H1 (cell line): Measurements from ENCODE around the gene KLHL17. TPM values are rescaled to one million over a fixed set of nuclear protein-coding genes. Genes with fewer than 3 reads are reported as not detected.

Experiments
- CTCF ChIA-PET: fragments of 300-600 bp; sonication (Branson Sonifier 250); formaldehyde crosslinking; loops from one replicate; lab custom pipeline; 2021; ENCODE audit not compliant: partially characterized antibody; lab: Charles Lee
- POLR2A ChIA-PET: fragments of 300-600 bp; sonication (Branson Sonifier 250); formaldehyde crosslinking; loops from one replicate; lab custom pipeline; 2021; ENCODE audit warnings: inconsistent platforms; ENCODE audit not compliant: partially characterized antibody; lab: Charles Lee
- DNase-seq, 2 experiments: peaks; one replicate each; pipeline versions ENCODE4 v3.0.0 to v3.0.0-alpha.2; 2010 to 2022; ENCODE audit warnings: low spot score in 2 of 2, low read depth in 1 of 2, mixed read lengths in 1 of 2
- FAIRE-seq: peaks from 2 replicates; lab custom pipeline; 2011; peaks lifted over from hg19 to GRCh38; lab: Jason Lieb, UNC
- H2AFZ ChIP-seq: 2 replicates; pipeline ENCODE4 v1.8.1; 2012; ENCODE audit warnings: low read length, inconsistent platforms
- H2AK5ac ChIP-seq: 2 replicates; pipeline ENCODE4 v1.6.1; 2013; ENCODE audit warnings: low read depth, low read length
- H2BK120ac ChIP-seq: replicated peaks from 2 replicates; pipeline ENCODE3; 2013; ENCODE audit warnings: low read depth, low read length, inconsistent platforms
- H2BK12ac ChIP-seq: 2 replicates; pipeline ENCODE4 v1.6.1; 2013; ENCODE audit warnings: low read depth, low read length
- H2BK15ac ChIP-seq: 2 replicates; pipeline ENCODE4 v1.6.1; 2013; ENCODE audit warnings: low read length
- H2BK20ac ChIP-seq: 2 replicates; pipeline ENCODE4 v1.6.1; 2013; ENCODE audit warnings: low read length
- H2BK5ac ChIP-seq: 2 replicates; pipeline ENCODE4 v1.6.1; 2013; ENCODE audit warnings: low read depth, low read length
- H3K14ac ChIP-seq: 2 replicates; pipeline ENCODE4 v1.6.1; 2013; ENCODE audit warnings: inconsistent platforms; ENCODE audit not compliant: insufficient read length
- H3K18ac ChIP-seq: 2 replicates; pipeline ENCODE4 v1.6.1; 2013; ENCODE audit warnings: low read length; ENCODE audit errors: extremely low read depth
- H3K23ac ChIP-seq: 2 replicates; pipeline ENCODE4 v1.6.1; 2013; ENCODE audit warnings: inconsistent platforms; ENCODE audit not compliant: insufficient read length
- H3K23me2 ChIP-seq: 2 replicates; pipeline ENCODE4 v1.6.1; 2013; ENCODE audit warnings: low read depth, low read length
- H3K27ac ChIP-seq: 2 replicates; pipeline ENCODE4 v1.6.1; 2011; ENCODE audit warnings: low read depth, low read length, inconsistent platforms
- H3K27me3 ChIP-seq, 4 experiments: replicated peaks in 1 of 4; 1 replicate in 1 of 4; 2 replicates in 3 of 4; pipeline versions ENCODE4 v1.6.1 to v1.8.1; 2011 to 2013; ENCODE audit warnings: low read length in 3 of 4, mild to moderate bottlenecking in 3 of 4, inconsistent platforms in 2 of 4, mixed read lengths in 2 of 4, moderate library complexity in 1 of 4; ENCODE audit not compliant: control insufficient read depth in 3 of 4, insufficient read depth in 3 of 4; ENCODE audit errors: extremely low read depth in 1 of 4
- H3K36me3 ChIP-seq, 4 experiments: 2 replicates each; pipeline versions ENCODE4 v1.6.1 to v1.8.1; 2011 to 2013; ENCODE audit warnings: mild to moderate bottlenecking in 4 of 4, low read length in 3 of 4, moderate library complexity in 2 of 4, control low read depth in 1 of 4, inconsistent platforms in 1 of 4; ENCODE audit not compliant: insufficient read depth in 4 of 4, control insufficient read depth in 2 of 4
- H3K4ac ChIP-seq: replicated peaks from 2 replicates; pipeline ENCODE3; 2013; ENCODE audit warnings: low read length, low read depth, mixed read lengths, inconsistent platforms; ENCODE audit not compliant: insufficient read length
- H3K4me1 ChIP-seq, 4 experiments: replicated peaks in 1 of 4; 1 replicate in 1 of 4; 2 replicates in 3 of 4; pipeline versions ENCODE4 v1.6.1 to v1.8.1; 2011 to 2013; ENCODE audit warnings: low read length in 3 of 4, inconsistent platforms in 2 of 4, mixed read lengths in 1 of 4; ENCODE audit not compliant: insufficient read depth in 4 of 4, control insufficient read depth in 3 of 4
- H3K4me2 ChIP-seq, 2 experiments: 2 replicates each; pipeline versions ENCODE4 v1.6.1 to v1.8.1; 2011 to 2013; ENCODE audit warnings: low read depth in 2 of 2, low read length in 2 of 2, control low read depth in 1 of 2, inconsistent platforms in 1 of 2, mild to moderate bottlenecking in 1 of 2; ENCODE audit not compliant: insufficient read depth in 1 of 2
- H3K4me3 ChIP-seq, 4 experiments: fragments of 200-600, 300-600 bp in 1 of 4; sonication (generic), shearing (Covaris generic), sonication (Bioruptor Twin) in 1 of 4; 2 replicates each; pipeline versions ENCODE4 v1.5.1 to v1.8.1; 2011 to 2016; ENCODE audit warnings: low read length in 4 of 4, low read depth in 3 of 4, control low read depth in 2 of 4, inconsistent platforms in 2 of 4, mild to moderate bottlenecking in 2 of 4, mixed read lengths in 1 of 4, moderate library complexity in 1 of 4; ENCODE audit not compliant: insufficient read depth in 2 of 4; ENCODE audit errors: extremely low read depth in 1 of 4
- H3K56ac ChIP-seq: replicated peaks from 2 replicates; pipeline ENCODE3; 2013; ENCODE audit warnings: low read depth, mild to moderate bottlenecking, mixed read lengths, low read length, inconsistent platforms; ENCODE audit not compliant: insufficient read length
- H3K79me1 ChIP-seq: 2 replicates; pipeline ENCODE4 v1.6.1; 2013; ENCODE audit warnings: low read depth, low read length, control low read depth
- H3K79me2 ChIP-seq, 2 experiments: 2 replicates each; pipeline versions ENCODE4 v1.6.1 to v1.8.1; 2012 to 2013; ENCODE audit warnings: low read length in 2 of 2, mild to moderate bottlenecking in 2 of 2, inconsistent platforms in 1 of 2; ENCODE audit not compliant: insufficient read depth in 2 of 2, control insufficient read depth in 1 of 2
- H3K9ac ChIP-seq, 4 experiments: replicated peaks in 1 of 4; 1 replicate in 1 of 4; 2 replicates in 3 of 4; pipeline versions ENCODE4 v1.6.1 to v1.8.1; 2011 to 2013; ENCODE audit warnings: low read depth in 3 of 4, low read length in 3 of 4, control low read depth in 2 of 4, mild to moderate bottlenecking in 2 of 4, moderate library complexity in 2 of 4, inconsistent platforms in 1 of 4; ENCODE audit errors: extremely low read depth in 1 of 4
- H3K9me3 ChIP-seq, 2 experiments: 2 replicates each; pipeline versions ENCODE4 v1.6.1 to v1.8.1; 2012 to 2013; ENCODE audit warnings: mild to moderate bottlenecking in 2 of 2, moderate library complexity in 2 of 2, control low read depth in 1 of 2, inconsistent platforms in 1 of 2, low read depth in 1 of 2, low read length in 1 of 2, mixed read lengths in 1 of 2; ENCODE audit not compliant: insufficient read depth in 2 of 2
- H4K20me1 ChIP-seq, 2 experiments: replicated peaks in 1 of 2; 2 replicates each; pipeline versions ENCODE3 to v1.8.1; 2011 to 2013; ENCODE audit warnings: inconsistent platforms in 2 of 2, low read length in 2 of 2, mild to moderate bottlenecking in 1 of 2; ENCODE audit not compliant: insufficient read depth in 2 of 2, control insufficient read depth in 1 of 2
- H4K5ac ChIP-seq: 2 replicates; pipeline ENCODE4 v1.6.1; 2013; ENCODE audit warnings: low read length, low read depth, mixed read lengths, inconsistent platforms; ENCODE audit not compliant: insufficient read length
- H4K8ac ChIP-seq: 2 replicates; pipeline ENCODE4 v1.8.0; 2013; ENCODE audit warnings: mild to moderate bottlenecking, moderate library complexity, low read length, inconsistent platforms; ENCODE audit not compliant: insufficient read depth; ENCODE audit errors: extremely low read depth
- H4K91ac ChIP-seq: replicated peaks from 2 replicates; pipeline ENCODE3; 2013; ENCODE audit warnings: low read length, mixed read lengths, inconsistent platforms; ENCODE audit not compliant: insufficient read length
- ASH2L ChIP-seq: fragments of 200-600, 300-600 bp; sonication (generic); IDR thresholded peaks from one replicate; pipeline ENCODE4 v1.7.1; 2017; ENCODE audit warnings: low read length
- HDAC2 ChIP-seq, 2 experiments: fragments of 300-600 bp in 1 of 2; sonication (generic) in 1 of 2; IDR thresholded peaks; 2 replicates each; pipeline ENCODE4 v1.6.1; 2011 to 2012; ENCODE audit warnings: low read depth in 2 of 2, low read length in 2 of 2, mild to moderate bottlenecking in 2 of 2, moderate library complexity in 2 of 2, borderline replicate concordance in 1 of 2, inconsistent platforms in 1 of 2
- SUZ12 ChIP-seq: fragments of 200-600 bp; sonication (generic); IDR thresholded peaks from 2 replicates; pipeline ENCODE4 v1.6.1; 2012; ENCODE audit warnings: mild to moderate bottlenecking, inconsistent platforms, low read length, moderate library complexity, mixed read lengths
- TCF12 ChIP-seq: IDR thresholded peaks from 2 replicates; pipeline ENCODE4 v1.6.1; 2011; ENCODE audit warnings: low read depth, mild to moderate bottlenecking, low read length
- WGBS, 2 experiments: shearing (Covaris generic) in 1 of 2; methylation state at CpG; one replicate each; pipeline versions ENCODE4 v1.1.6 to v1.1.7; 2013 to 2015; ENCODE audit warnings: low lambda C conversion rate in 2 of 2, mixed read lengths in 2 of 2, inconsistent platforms in 1 of 2, low coverage in 1 of 2, missing lambda C conversion rate in 1 of 2; ENCODE audit not compliant: insufficient replicate concordance in 2 of 2, insufficient coverage in 1 of 2, insufficient read length in 1 of 2; ENCODE audit errors: extremely low coverage in 1 of 2, missing lambda C conversion rate in 1 of 2; 5-methylcytosine and 5-hydroxymethylcytosine counted together
- polyA plus RNA-seq, 7 experiments: library from polyadenylated mRNA; depleted of rRNA in 3 of 7; stranded (reverse) in 5 of 7; unstranded in 2 of 7; fragments of >200 nt in 5 of 7; fragments of 200-250 nt in 2 of 7; gene quantifications; 1 replicate in 5 of 7; 2 replicates in 1 of 7; 4 replicates in 1 of 7; pipeline versions ENCODE4 v1.2.1 to v1.2.3, GENCODE V29; 2011 to 2013; ENCODE audit warnings: missing spikeins in 2 of 7, mixed read lengths in 2 of 7
- total RNA-seq: library from RNA; stranded (reverse); fragmentation: NEBNext Ultra II Directional; extraction: Animal tissue kit (Norgen Biotek cat#: 25700); gene quantifications from 2 replicates; pipeline ENCODE4 v1.2.1, GENCODE V29; 2021
- TF ChIP-seq, protein P1 (sequence below), 3 experiments: IDR thresholded peaks; 1 replicate in 2 of 3; 2 replicates in 1 of 3; pipeline versions ENCODE4 v1.5.1 to v1.6.1; 2011; ENCODE audit warnings: low read length in 3 of 3, mild to moderate bottlenecking in 3 of 3, inconsistent platforms in 2 of 3, low read depth in 1 of 3, moderate library complexity in 1 of 3; ENCODE audit not compliant: insufficient read depth in 1 of 3; ENCODE audit errors: control extremely low read depth in 1 of 3

The KLHL17 gene
- total and polyA plus RNA-seq, 2 of the 8 experiments (the other 6 are each of a cell fraction or from before 2014, with no cell fraction given), result 32.6 to 36.1 TPM

DNA sequence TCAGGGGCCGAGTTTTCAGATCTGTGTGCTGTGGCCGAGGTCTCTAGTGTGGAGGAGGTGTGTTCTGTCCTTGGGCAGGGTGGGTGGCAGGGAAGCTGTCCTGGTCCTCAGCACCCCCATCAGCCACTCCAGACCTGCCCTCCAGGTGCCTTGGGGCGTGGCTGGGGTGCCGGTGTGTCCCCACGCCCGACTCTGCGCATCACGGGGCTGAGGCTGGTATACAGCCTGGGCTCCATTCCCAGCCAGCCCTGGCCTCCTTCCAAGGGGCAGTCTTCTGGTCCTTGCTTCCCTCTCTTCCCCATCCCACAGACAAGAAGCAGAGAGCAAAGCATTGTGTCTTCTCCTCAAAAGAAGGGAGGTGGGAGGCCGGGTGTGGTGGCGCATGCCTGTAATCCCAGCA, 32.6 kb upstream of the KLHL17 start:
- H4K20me1 ChIP-seq, result peaks cover 22 to 24% of the 10 kb centered on the region in 2 experiments
- H3K4ac ChIP-seq, result no peak overlapping the region
- no peak overlapping the region for H4K91ac ChIP-seq
- no peak overlapping the region for H2BK5ac ChIP-seq
- H3K27ac ChIP-seq, result no peak overlapping the region
- H4K8ac ChIP-seq, result no peak overlapping the region
- ChIA-PET POLR2A (interaction anchor here (0.9 to 4.0 kb wide), 3 partner anchors 12 to 14 kb away, joined by 3 to 28 read pairs (median 14); no protein-coding TSS in a partner anchor), CTCF (interaction anchor here (1.3 to 4.6 kb wide), 3 partner anchors 12 to 31 kb away, joined by 3 to 45 read pairs (median 18); partner anchors contain the start of gene NOC2L)
- H3K36me3 ChIP-seq, result peaks cover 0 to 8% (median 0%) of the 10 kb centered on the region in 4 experiments; a peak in 1 of 8 replicates
- no peak overlapping the region for H2AFZ ChIP-seq
- H3K9me3 ChIP-seq, result no peaks in the 10 kb centered on the region
- peaks cover 84 to 99% (median 96%) of the 10 kb centered on the region in 4 experiments for H3K27me3 ChIP-seq
- TF ChIP-seq ASH2L, result no peak
- no peak for TF ChIP-seq HDAC2 (IDR thresholded peaks at IDR 0.05; ENCODE audit: borderline replicate concordance in 1 of 2, low read depth in 2 of 2, low read length in 2 of 2)
- TF ChIP-seq, protein P1, sequence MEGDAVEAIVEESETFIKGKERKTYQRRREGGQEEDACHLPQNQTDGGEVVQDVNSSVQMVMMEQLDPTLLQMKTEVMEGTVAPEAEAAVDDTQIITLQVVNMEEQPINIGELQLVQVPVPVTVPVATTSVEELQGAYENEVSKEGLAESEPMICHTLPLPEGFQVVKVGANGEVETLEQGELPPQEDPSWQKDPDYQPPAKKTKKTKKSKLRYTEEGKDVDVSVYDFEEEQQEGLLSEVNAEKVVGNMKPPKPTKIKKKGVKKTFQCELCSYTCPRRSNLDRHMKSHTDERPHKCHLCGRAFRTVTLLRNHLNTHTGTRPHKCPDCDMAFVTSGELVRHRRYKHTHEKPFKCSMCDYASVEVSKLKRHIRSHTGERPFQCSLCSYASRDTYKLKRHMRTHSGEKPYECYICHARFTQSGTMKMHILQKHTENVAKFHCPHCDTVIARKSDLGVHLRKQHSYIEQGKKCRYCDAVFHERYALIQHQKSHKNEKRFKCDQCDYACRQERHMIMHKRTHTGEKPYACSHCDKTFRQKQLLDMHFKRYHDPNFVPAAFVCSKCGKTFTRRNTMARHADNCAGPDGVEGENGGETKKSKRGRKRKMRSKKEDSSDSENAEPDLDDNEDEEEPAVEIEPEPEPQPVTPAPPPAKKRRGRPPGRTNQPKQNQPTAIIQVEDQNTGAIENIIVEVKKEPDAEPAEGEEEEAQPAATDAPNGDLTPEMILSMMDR (IDR thresholded peaks at IDR 0.05; ENCODE audit: control extremely low read depth in 1 of 3, insufficient read depth in 1 of 3, low read depth in 1 of 3, low read length in 3 of 3), result no peak
- TF ChIP-seq TCF12, result no peak
- TF ChIP-seq SUZ12, result no peak
- H2BK120ac ChIP-seq, result no peak overlapping the region
- H3K4me3 ChIP-seq, result no peak overlapping the region
- no peak overlapping the region for H3K14ac ChIP-seq
- H4K5ac ChIP-seq, result no peak overlapping the region
- no peak overlapping the region for H3K4me2 ChIP-seq
- no peak overlapping the region for H2BK20ac ChIP-seq
- no peak overlapping the region for H3K9ac ChIP-seq
- H2BK15ac ChIP-seq, result no peak overlapping the region
- no peaks in the 10 kb centered on the region for H3K79me1 ChIP-seq
- no peak overlapping the region for H3K18ac ChIP-seq
- H3K23ac ChIP-seq, result no peak overlapping the region
- no peak for DNase-seq
- no peaks in the 10 kb centered on the region for H3K79me2 ChIP-seq
- no peak overlapping the region for H2AK5ac ChIP-seq
- H3K4me1 ChIP-seq, result peaks cover 0 to 28% (median 12%) of the 10 kb centered on the region in 4 experiments; a peak in 6 of 7 replicates
- H3K23me2 ChIP-seq, result peaks cover 6% of the 10 kb centered on the region; the same call in 1 of the 2 replicates
- 85% methylated on average over 8 of the region's 10 CpGs; no CpG with 5 or more reads in 1 of the 2 experiments for WGBS, 2 experiments
- no peak for FAIRE-seq
- no peak overlapping the region for H3K56ac ChIP-seq
- no peak overlapping the region for H2BK12ac ChIP-seq
